GM21381 (cell line): ENCODE measurements around the gene IL31RA.
"Not testable (repeated sequence)": the region's sequence is repeated elsewhere in the genome, so short reads cannot be mapped to it uniquely, and the experiment has no call there.

Experiments used
- ATAC-seq: cut with Tn5 transposase; IDR thresholded peaks from one replicate; pipeline ENCODE4 v1.9.1; 2021; ENCODE audit warnings: mild to moderate bottlenecking, moderate library complexity; ENCODE audit not compliant: unreplicated experiment

Gene IL31RA

DNA sequence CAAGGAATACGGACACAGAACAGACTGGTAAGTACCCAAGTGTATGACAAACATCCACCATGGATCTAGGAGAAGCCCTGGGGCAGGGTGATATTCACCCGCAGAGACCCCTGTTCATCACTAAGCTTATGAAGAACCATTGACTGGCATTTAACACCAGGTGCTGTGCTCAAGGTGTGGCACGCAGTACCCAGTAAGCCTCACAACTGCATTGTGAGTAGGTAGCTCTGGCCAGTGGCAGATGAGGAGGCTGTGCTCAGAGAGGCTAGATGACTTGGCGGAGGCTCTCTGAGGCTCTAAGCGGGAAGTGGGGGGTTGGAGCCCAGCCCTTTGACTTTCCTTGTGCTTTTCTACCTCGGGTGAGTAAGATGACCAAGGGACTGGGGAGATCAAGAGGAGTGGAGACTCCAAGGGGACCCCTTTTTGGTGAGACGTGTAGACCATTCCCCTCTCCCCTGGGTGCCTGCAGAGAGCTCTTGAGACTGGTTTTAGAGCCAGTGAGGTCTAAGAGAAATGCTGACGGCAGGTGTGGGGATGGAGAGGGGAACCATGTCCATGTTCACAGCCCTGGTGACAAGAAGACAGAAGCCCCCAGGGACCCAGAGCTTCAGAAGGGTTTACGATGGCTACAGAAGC lies 72.8 kb downstream of the IL31RA start:
- ATAC-seq = no peak

DNA sequence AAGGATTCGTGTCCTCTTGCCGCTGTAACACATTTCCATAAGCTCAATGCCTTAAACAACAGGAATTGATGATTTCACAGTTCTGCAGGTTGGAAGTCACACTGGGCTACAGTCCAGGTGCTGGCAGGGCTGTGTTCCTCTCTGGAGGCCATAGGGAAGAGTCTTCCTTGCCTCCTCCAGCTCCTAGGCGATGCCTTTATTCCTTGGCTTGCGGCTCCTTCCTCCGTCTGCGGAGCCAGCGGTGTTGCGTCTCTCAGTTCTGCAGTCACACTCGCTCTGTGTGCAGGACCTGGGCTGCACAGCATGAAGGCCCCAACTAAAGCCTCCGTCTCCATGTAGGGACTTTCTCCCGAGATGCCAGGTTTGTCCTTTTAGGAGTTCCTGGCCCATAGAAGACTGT lies 73.6 kb downstream of the IL31RA start:
- ATAC-seq = no peak

DNA sequence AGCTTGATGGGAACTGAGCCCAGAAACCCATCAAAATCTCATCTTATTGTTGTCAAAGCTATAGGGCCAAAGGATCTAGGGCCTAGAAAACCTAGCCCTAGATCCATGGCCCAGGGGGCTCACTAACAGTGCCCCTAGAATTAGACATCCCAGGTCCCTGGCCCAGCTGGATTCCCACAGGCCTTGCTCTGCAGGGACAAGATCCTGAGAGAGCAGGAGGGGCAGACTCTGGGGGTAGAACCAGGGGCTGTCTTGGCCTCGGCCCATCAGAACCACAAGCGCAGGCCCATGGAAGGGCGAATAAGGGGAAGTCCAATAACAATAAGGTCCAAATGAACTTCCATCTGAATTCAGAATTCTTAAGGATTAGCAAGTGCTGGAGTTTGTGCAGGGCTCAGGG lies 74.0 kb downstream of the IL31RA start:
- ATAC-seq = no peak

DNA sequence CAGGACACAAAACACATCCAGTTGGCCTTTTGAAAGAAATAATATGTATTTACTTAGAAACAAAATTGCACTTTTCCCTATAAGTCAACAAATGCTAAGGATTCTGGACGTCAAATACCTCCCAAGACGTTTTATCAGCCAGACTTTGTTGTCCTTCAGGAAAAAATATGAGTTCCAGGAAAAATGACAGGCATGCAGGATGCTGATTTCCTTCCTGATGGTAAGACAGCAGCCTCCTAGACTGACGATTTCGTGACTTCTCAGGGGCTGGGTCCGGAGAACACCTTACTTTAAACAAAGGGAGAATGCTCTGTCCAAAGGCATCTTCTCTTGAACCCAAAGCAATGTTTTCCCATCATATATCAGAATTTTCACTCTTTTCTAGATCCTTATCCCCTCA lies 74.6 kb downstream of the IL31RA start:
- ATAC-seq = no peak

DNA sequence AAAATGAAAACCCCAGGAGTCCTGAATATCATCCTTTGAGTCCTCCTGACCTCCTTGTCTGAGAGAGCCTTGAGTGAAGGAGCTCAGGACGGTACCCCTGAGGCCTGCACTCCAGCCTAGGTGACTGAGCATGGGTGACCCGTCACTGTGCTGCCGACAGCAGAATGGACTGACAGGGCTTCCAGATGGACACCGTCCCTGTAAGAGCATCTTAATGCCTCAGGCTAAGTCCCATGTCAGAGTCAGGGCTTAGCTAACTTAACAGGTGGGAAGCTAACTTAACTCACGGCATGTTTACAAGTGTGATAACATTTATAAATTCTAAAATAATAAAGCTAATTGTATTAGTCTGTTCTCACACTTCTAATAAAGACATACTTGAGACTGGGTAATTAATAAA lies 75.3 kb downstream of the IL31RA start:
- ATAC-seq = no peak

DNA sequence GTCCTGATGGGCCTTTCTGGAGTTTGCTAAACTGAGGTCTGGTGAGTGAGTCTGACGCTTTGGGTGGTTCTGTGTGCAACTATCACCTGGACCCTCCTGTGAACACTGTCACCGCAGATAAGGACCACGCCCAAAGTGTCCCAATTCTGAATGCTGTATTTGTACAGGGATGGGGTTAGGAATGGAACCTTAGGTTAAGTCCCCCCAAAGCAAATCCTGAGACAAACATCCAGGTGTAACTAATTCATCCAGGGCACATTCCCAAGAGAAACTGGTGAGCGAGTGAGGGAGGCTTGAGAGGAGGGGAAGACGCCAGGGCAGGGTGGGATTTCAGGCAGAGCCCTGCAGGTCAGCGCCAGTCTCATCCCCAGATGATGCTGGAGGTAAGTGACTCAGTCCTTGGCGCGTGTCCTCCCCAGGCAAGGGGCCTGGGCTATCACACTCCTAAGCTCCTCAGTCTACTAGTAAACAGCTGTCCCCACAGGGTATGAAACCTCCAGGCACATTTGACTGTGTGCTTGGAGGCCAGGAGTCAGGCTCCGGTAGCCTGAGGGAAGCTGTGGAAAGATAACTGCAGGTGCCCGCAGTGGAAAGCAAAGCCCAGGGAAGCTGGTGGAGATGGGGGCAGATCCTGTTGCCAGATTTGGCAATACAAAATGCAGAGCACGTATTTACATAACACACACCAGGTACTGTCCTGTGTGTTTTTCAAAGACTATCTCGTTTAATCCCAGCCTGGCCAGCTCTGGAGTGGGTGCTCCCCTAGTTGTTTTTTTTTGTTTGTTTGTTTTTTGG lies 76.9 kb downstream of the IL31RA start:
- no peak for ATAC-seq

DNA sequence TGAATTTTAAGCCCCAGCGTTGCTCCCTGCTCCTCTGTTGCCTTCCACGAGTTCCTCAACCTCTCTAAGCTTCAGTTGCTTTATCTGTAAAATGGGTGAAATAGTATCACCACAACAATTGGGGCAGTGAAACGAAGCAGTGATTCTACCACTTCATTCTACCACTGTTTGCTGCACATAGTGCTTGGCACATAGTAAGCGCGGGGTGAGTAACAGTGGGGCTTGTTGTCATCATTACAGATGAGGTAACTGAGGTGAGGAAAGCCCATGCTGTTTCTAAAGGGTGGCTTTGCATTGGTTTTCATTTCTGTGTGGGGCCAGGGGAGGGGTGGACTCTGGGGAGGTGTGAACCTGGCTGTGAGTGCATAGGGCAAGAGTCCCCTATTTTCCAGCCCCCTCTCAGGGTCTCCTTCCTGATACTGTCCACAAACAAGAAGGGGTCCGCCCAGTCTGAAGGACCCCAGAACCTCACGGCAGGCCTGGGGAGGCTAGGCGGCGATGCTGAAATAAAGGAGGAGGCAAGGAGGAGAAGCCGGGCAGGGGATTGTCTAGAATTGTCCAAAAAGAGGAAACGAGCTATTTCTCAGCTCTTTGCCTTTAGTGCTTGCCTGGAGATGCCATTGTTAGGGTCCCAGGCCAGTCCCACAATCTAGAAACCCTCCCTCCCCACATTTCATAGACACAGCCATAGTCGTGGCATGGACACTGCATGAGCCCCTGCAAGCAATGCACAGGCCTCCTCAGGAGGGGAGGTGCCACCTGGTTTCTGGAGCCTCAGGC lies 78.1 kb downstream of the IL31RA start:
- ATAC-seq = no peak

DNA sequence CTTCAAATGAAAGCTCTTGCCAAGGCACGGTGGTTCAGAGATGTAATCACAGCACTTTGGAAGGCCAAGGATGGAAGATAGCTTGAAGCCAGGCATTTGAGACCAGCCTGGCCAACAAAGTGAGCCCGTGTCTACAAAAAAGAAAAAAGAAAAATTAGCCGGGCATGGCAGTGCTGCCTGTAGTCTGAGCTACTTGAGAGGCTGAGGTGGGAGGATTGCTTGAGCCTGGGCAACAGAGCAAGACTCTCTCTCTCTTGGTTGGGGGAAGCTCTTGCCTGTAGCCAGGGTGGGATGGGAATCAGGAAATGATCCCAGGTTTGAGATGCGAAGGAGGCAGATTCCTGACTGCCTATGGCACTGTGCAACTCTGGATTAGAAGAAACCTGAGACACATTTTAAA lies 81.5 kb downstream of the IL31RA start:
- ATAC-seq = no peak

DNA sequence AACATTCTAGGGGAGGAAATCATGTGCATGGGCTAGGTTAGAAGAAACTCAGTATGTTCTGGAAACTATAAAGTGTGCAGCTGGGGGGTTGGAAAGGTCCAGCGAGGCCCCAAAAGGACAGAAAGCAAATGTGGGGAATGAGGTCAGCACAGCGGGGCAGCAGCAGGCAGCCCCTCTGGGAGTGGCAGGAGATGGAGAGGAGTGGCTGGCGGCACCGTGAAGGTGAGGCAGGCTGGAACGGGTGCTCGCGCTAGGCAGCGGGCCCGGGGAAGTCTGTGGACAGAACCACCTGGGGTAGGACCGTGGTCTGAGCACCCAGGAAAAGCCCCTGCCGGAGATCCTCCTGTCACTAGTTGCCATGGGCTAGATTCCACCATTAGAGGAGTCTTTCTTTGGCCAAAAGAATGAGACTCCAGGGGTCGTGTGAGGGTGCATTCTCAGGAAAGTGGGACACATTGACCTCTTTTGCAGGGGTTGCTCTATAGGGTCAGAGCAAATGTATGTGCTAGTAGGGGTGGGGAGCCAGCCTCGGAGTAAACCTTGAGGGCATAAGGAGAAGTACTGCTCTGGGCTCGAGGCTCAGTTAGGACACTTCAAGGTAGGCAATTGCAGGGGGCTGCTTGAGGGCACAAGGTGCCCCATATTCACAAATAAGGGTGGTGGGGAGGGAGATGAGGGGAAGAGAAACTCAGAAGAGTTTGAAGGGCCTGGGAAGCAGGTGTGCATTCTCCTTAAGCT lies 82.4 kb downstream of the IL31RA start:
- ATAC-seq = no peak

DNA sequence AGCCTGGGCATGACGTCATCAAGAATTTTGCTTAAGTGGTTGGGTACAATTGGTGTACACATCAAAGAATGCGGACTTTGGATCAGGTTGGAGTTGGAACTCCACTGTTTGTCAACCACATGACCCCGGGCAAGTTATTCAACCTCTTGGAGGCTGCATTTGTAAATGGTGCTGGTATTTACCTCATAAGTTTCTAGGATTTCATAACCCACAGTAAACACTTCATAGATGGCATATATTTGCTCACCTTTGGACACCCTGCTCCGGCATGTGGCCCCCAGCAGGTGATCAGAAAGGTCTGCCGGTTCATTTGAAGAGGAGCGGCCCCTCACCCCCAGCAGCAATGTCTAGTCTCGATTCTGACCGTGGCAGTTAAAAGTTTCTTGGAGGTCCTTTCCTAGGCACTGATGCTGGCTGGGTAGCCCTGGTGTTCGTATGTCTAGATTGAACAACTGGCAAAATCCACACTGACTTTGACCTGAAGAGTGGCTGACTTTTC lies 83.0 kb downstream of the IL31RA start:
- ATAC-seq = no peak

DNA sequence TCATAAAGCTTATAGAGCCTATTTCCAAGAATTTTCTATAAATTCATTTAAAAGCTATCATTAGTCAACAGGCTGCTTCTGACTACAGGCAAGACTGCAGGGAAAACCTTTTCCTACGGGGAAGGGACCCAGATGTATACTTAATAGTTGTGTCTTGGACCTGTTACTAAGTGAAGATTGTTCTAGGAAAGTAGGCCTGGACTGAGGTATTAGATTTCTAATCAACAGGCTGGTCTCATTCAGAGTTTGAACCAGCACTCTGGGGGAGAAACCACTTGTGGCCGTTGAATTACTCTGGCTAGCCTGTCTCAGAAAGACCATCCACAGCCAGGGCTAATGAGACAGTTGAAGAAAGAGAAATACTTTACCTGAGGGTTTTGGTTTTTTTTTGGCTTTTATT lies 83.6 kb downstream of the IL31RA start:
- no peak for ATAC-seq

DNA sequence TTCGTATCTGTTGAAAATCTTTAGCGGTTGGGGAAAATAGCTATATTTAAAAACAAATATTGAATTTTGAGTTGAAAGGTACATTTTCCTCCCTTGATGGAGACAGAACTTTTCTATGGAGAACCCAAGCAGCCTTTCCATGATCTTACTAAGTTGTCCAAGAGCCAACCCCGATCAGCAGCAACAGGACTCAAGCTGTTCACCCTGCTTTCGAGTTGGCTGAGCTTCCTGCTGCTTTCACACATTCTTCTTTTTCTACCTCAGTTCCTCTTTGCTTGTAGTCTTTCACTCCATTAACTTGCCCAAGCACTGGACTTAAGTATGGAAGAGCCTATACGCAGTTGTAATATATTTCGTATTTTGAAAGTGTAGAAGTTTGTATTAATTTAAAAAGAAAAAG lies 84.2 kb downstream of the IL31RA start:
- ATAC-seq = no peak

DNA sequence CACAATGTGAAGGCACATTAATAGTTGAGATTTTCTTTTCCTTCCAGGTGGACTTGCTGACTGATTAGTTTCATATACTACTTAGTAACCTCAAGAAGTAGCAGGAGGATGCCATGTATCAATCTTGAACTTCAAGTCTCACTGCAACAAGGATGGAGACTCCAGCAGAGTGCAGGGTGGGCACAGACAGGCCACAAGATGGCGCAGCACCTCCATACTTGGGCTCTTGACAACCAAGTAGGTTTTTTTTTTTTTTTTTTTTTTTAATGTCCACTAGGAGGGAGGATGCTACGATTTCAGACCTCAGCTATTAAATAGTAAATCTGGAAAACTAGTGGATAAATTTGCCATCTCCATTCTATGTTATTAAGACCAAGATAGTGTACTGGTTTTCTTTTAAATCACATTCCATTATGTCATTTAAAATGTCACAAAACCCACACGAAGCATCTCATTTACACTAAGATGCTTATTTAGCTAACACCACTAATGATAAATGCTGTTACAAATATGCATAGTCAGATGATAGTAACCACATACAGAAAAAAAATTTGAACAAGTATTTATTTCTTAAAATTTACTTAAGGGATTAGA lies 85.0 kb downstream of the IL31RA start:
- no peak for ATAC-seq

DNA sequence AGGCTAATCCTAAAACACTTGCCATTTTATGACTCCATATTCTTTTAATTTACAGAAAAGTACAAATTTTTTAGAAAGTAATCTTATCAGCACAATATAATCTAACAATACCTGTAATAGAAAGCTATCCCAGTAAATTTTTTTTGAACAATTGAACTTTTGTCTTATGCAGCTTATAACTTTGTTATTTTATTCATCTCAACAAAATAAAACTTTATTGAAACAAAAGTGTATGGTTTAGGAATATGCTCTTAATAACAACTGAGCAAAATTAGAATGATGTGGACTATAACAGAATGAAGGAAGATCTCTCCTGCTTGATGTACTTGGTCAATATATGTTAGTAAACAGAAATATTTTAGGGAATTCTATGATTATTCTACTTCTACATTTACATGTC lies 86.4 kb downstream of the IL31RA start:
- ATAC-seq = not testable (repeated sequence)

DNA sequence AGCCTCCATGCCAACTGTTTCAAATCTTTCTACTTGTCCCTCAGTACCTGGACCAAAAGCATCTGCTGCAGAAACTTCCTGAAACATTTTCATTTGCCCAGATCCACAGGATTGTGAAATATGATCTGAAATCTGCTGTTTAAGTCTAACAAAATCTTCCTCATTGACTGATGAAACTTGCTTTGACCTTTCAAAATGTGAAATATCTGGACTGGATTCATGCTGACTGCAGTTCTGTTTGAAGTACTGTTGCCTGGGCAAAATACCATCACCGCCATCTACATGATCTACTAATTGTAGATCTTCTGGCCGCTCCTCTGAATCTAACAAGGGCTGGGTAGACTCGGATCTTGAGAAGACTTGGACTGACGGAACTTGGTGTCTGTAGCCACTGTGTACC lies 90.0 kb downstream of the IL31RA start:
- ATAC-seq = not testable (repeated sequence)

DNA sequence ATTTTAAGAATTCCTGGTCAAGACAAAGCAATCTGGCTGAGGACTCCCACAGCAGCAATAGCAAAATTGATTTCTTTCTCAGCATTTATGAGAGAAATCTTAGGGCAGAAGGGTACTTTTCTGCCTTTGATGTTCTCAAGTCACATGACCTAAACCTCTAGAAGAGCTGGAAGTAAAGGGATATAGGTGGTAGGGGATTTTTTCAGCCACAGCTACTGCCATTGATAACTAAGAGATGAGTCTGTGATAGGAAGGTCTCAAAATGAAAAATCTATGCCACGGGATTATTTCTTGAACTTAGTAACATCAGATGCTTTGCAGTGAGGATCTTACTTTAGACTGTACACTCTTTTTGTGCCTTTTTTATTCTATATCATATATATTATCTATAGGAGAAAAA lies 108.1 kb downstream of the IL31RA start:
- no peak for ATAC-seq

DNA sequence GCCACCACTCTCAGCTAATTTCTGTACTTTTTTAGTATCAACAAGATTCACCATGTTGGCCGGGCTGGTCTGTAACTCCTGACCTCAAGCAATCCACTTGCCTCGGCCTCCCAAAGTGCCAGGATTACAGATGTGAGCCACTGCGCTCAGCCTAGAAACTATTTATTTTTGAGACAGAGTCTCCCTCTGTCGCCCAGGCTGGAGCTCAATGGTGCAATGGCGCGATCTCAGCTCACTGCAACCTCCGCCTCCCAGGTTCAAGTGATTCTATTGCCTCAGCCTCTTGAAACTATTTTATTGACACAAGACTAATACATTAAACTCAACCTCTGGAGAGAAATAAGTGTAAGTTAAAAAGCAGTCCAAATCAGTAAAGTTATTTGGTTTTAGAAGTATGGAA lies 109.6 kb downstream of the IL31RA start:
- no peak for ATAC-seq

DNA sequence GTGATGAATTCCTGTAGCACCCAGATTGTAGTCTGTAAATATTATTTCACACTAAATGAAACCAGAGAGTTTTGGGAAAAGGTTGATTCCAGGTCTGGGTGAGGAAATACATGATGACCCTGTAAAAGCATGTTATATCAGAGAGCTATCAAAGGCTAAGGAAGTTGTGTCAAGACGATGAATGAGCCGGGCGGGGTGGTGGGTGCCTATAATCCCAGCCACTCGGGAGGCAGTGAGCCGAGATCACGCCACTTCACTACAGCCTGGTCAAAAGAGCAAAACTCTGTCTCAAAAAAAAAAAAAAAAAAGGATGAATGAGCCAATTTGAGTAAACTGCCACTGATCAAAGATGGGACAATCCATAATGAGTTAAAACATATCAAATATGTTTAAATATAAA lies 114.4 kb downstream of the IL31RA start:
- no peak for ATAC-seq

DNA sequence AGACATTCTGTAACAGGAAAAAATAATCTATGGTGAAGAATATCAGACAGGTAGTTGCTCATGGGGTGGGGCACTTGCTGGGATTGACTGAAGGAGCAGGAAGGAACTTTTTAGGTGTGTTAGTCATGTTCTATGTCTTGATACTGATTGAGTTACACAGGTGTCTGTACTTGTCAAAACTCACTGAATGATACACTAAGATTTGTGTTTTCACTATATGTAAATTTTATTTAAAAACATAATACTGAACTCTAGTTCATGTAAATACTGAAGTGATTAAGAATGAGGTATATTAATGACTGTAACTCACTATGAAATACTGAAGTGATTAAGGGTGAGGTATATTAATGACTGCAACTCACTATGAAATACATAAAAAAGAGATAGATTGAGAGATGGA lies 115.1 kb downstream of the IL31RA start:
- ATAC-seq = no peak

DNA sequence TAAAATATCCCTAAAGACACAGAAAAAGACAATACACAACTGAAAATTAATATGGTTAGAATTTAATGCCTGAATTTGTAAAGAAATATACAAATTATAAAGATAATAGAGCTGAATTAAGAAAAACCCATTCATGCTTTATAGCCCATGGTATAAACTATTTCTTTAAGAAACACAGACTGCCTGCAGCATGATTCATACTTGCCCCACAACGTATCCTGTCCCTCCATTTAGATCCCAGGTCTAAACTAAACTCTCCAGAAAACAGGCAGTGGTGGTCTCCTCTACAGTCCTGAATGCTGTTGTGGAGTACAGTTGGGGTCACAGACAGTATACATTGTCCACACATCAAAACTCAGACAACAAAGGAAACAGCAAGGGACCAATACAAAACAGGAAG lies 118.8 kb downstream of the IL31RA start:
- ATAC-seq = no peak
